H9 (cell line): ENCODE results near the gene PXYLP1. TPM values are rescaled to one million over a fixed set of nuclear protein-coding genes. Genes with fewer than 3 reads are reported as not detected.
"Not testable (repeated sequence)": the region's sequence is repeated elsewhere in the genome, so short reads cannot be mapped to it uniquely, and the experiment has no call there.

Experiments used
- DNase-seq: peaks from one replicate; pipeline ENCODE4 v3.0.0-alpha.2; 2017
- H2AFZ ChIP-seq: one replicate; pipeline ENCODE4 v1.6.1; 2013; ENCODE audit warnings: mild to moderate bottlenecking, low read length, control low read depth, moderate library complexity
- H2AK5ac ChIP-seq: 2 replicates; pipeline ENCODE4 v1.6.1; 2013; ENCODE audit warnings: low read length, control low read depth, mixed read lengths; ENCODE audit not compliant: insufficient read length
- H2BK120ac ChIP-seq: one replicate; pipeline ENCODE4 v1.6.1; 2013; ENCODE audit warnings: low read depth, mild to moderate bottlenecking, low read length, control low read depth, inconsistent platforms; ENCODE audit not compliant: poor library complexity, severe bottlenecking
- H2BK12ac ChIP-seq: 2 replicates; pipeline ENCODE4 v1.6.1; 2013; ENCODE audit warnings: low read length, control low read depth, mixed read lengths, low read depth; ENCODE audit not compliant: insufficient read length
- H2BK15ac ChIP-seq: 2 replicates; pipeline ENCODE4 v1.6.1; 2013; ENCODE audit warnings: low read depth, low read length, control low read depth
- H2BK20ac ChIP-seq: one replicate; pipeline ENCODE4 v1.6.1; 2013; ENCODE audit warnings: low read depth, mild to moderate bottlenecking, low read length, control low read depth, inconsistent platforms; ENCODE audit not compliant: poor library complexity, severe bottlenecking
- H2BK5ac ChIP-seq: 2 replicates; pipeline ENCODE4 v1.6.1; 2013; ENCODE audit warnings: low read length, control low read depth, mixed read lengths; ENCODE audit not compliant: insufficient read length
- H3K14ac ChIP-seq: 2 replicates; pipeline ENCODE4 v1.6.1; 2013; ENCODE audit warnings: low read length, control low read depth; ENCODE audit not compliant: insufficient read depth
- H3K18ac ChIP-seq: 2 replicates; pipeline ENCODE4 v1.6.1; 2013; ENCODE audit warnings: low read depth, mild to moderate bottlenecking, mixed read lengths, low read length, control low read depth; ENCODE audit not compliant: insufficient read length
- H3K23ac ChIP-seq: 2 replicates; pipeline ENCODE4 v1.6.1; 2013; ENCODE audit warnings: low read length, control low read depth, mixed read lengths, low read depth; ENCODE audit not compliant: insufficient read length
- H3K23me2 ChIP-seq: 2 replicates; pipeline ENCODE4 v1.6.1; 2013; ENCODE audit warnings: low read depth, mild to moderate bottlenecking, mixed read lengths, low read length, control low read depth; ENCODE audit not compliant: insufficient read length, poor library complexity, severe bottlenecking
- H3K27ac ChIP-seq: 2 replicates; pipeline ENCODE4 v1.5.1; 2013; ENCODE audit warnings: low read length, control low read depth, mixed read lengths, low read depth; ENCODE audit not compliant: insufficient read length
- H3K27me3 ChIP-seq: 2 replicates; pipeline ENCODE4 v1.6.1; 2013; ENCODE audit warnings: low read length, control low read depth, inconsistent platforms; ENCODE audit not compliant: insufficient read depth
- H3K4ac ChIP-seq: 2 replicates; pipeline ENCODE4 v1.6.1; 2013; ENCODE audit warnings: low read depth, mild to moderate bottlenecking, control low read depth, inconsistent platforms, low read length, moderate library complexity
- H3K4me1 ChIP-seq: 2 replicates; pipeline ENCODE4 v1.6.1; 2013; ENCODE audit warnings: low read length, control low read depth, inconsistent platforms; ENCODE audit not compliant: insufficient read depth
- H3K4me2 ChIP-seq: 2 replicates; pipeline ENCODE4 v1.6.1; 2013; ENCODE audit warnings: low read length, control low read depth, mixed read lengths; ENCODE audit not compliant: insufficient read length, insufficient read depth
- H3K56ac ChIP-seq: 2 replicates; pipeline ENCODE4 v1.6.1; 2013; ENCODE audit warnings: low read depth, mild to moderate bottlenecking, mixed read lengths, low read length, control low read depth; ENCODE audit not compliant: insufficient read length
- H3K79me1 ChIP-seq: 2 replicates; pipeline ENCODE4 v1.6.1; 2013; ENCODE audit warnings: low read depth, mild to moderate bottlenecking, moderate library complexity, low read length, control low read depth, inconsistent platforms; ENCODE audit not compliant: insufficient read depth, poor library complexity, severe bottlenecking
- H3K79me2 ChIP-seq: 2 replicates; pipeline ENCODE4 v1.6.1; 2013; ENCODE audit warnings: low read length, control low read depth, inconsistent platforms; ENCODE audit not compliant: insufficient read depth
- H3K9ac ChIP-seq: 2 replicates; pipeline ENCODE4 v1.6.1; 2013; ENCODE audit warnings: low read length, control low read depth, mixed read lengths; ENCODE audit not compliant: insufficient read length; ENCODE audit errors: extremely low read depth
- H3K9me3 ChIP-seq: one replicate; pipeline ENCODE4 v1.6.1; 2013; ENCODE audit warnings: low read depth, low read length, inconsistent platforms; ENCODE audit not compliant: control insufficient read depth
- H3T11ph ChIP-seq: one replicate; pipeline ENCODE4 v1.6.1; 2013; ENCODE audit warnings: mild to moderate bottlenecking, low read length, control low read depth, inconsistent platforms
- H4K20me1 ChIP-seq: one replicate; pipeline ENCODE4 v1.6.1; 2013; ENCODE audit not compliant: control insufficient read depth, insufficient read length, insufficient read depth
- H4K5ac ChIP-seq: 2 replicates; pipeline ENCODE4 v1.6.1; 2013; ENCODE audit warnings: low read depth, mild to moderate bottlenecking, mixed read lengths, low read length, control low read depth; ENCODE audit not compliant: insufficient read length
- H4K8ac ChIP-seq: replicated peaks from 2 replicates; pipeline ENCODE4 v1.6.1; 2013; ENCODE audit warnings: low read length, control low read depth, mixed read lengths, low read depth; ENCODE audit not compliant: insufficient read length
- H4K91ac ChIP-seq: 2 replicates; pipeline ENCODE4 v1.6.1; 2013; ENCODE audit warnings: low read depth, mild to moderate bottlenecking, moderate library complexity, mixed read lengths, low read length, control low read depth; ENCODE audit not compliant: insufficient read length
- H3K27ac Mint-ChIP-seq, 3 experiments: 2 replicates in 2 of 3; 3 replicates in 1 of 3; pipeline ENCODE4 v1.8.0; 2020 to 2021; ENCODE audit warnings: mixed read lengths in 3 of 3, mild to moderate bottlenecking in 1 of 3, moderate library complexity in 1 of 3
- H3K27me3 Mint-ChIP-seq: 2 replicates; pipeline ENCODE4 v1.8.0; 2021; ENCODE audit warnings: low read depth, mild to moderate bottlenecking, moderate library complexity, mixed read lengths
- H3K36me3 Mint-ChIP-seq, 3 experiments: 2 replicates in 2 of 3; 3 replicates in 1 of 3; pipeline ENCODE4 v1.8.0; 2020 to 2021; ENCODE audit warnings: low read depth in 3 of 3, mixed read lengths in 3 of 3; ENCODE audit not compliant: insufficient read depth in 1 of 3
- H3K4me1 Mint-ChIP-seq, 2 experiments: 2 replicates each; pipeline ENCODE4 v1.8.0; 2020; ENCODE audit warnings: mixed read lengths in 2 of 2
- H3K4me3 Mint-ChIP-seq, 2 experiments: 2 replicates in 1 of 2; 3 replicates in 1 of 2; pipeline ENCODE4 v1.8.0; 2020 to 2021; ENCODE audit warnings: mild to moderate bottlenecking in 2 of 2, mixed read lengths in 2 of 2, moderate library complexity in 1 of 2
- H3K9me3 Mint-ChIP-seq, 2 experiments: 2 replicates in 1 of 2; 3 replicates in 1 of 2; pipeline ENCODE4 v1.8.0; 2020; ENCODE audit warnings: mild to moderate bottlenecking in 2 of 2, mixed read lengths in 2 of 2, moderate library complexity in 1 of 2
- CTCF ChIP-seq: fragments of 200-600 bp; sonication (generic); conservative IDR thresholded peaks from 3 replicates; pipeline ENCODE4 v1.8.0; 2021; ENCODE audit warnings: antibody characterized with exemption, mild to moderate bottlenecking
- WGBS: extraction: QIAGEN DNeasy Blood & Tissue Kit; methylation state at CpG from one replicate; pipeline ENCODE4 v1.1.7; 2013; ENCODE audit warnings: missing lambda C conversion rate, low lambda C conversion rate, mixed read lengths; ENCODE audit not compliant: insufficient read length; ENCODE audit errors: extremely low coverage; 5-methylcytosine and 5-hydroxymethylcytosine counted together
- total RNA-seq: library from RNA; stranded (reverse); gene quantifications from 2 replicates; pipeline ENCODE4 v1.2.1, GENCODE V29; 2021

The PXYLP1 gene
- total RNA-seq, 1 experiment from 2014 or later: 17.9 TPM

GRCh38 chr3:141313093-141313683, 81.6 kb downstream of the PXYLP1 start:
- H3K27me3 Mint-ChIP-seq: peaks cover 5% of the 10 kb centered on the region
- peaks cover 20 to 22% of the 10 kb centered on the region in 2 experiments for H3K4me1 Mint-ChIP-seq
- no peak overlapping the region for H4K91ac ChIP-seq
- no peak for DNase-seq
- no peak for TF ChIP-seq CTCF
- H3T11ph ChIP-seq: no peak overlapping the region
- H3K4me2 ChIP-seq: no peak overlapping the region
- H4K20me1 ChIP-seq: no peaks in the 10 kb centered on the region
- H2BK20ac ChIP-seq: no peak overlapping the region
- H3K9ac ChIP-seq: no peak overlapping the region
- H3K4ac ChIP-seq: no peak overlapping the region
- H3K27me3 ChIP-seq: no peaks in the 10 kb centered on the region
- no peak overlapping the region for H2BK5ac ChIP-seq
- H3K27ac ChIP-seq: no peak overlapping the region
- no peaks in the 10 kb centered on the region for H3K79me1 ChIP-seq
- H3K14ac ChIP-seq: no peak overlapping the region
- no peak overlapping the region for H3K18ac ChIP-seq
- H2AFZ ChIP-seq: no peak overlapping the region
- H3K79me2 ChIP-seq: no peaks in the 10 kb centered on the region
- no peak overlapping the region for H3K4me3 Mint-ChIP-seq
- no peak overlapping the region for H3K56ac ChIP-seq
- no peaks in the 10 kb centered on the region; the same call in 1 of the 2 replicates for H3K4me1 ChIP-seq
- no peak overlapping the region for H4K5ac ChIP-seq
- H3K9me3 Mint-ChIP-seq: peaks cover 5 to 6% of the 10 kb centered on the region in 2 experiments
- H3K36me3 Mint-ChIP-seq: peaks cover under 1 to 5% (median under 1%) of the 10 kb centered on the region in 3 experiments; a peak in 4 of 7 replicates
- H2BK120ac ChIP-seq: no peak overlapping the region
- H2AK5ac ChIP-seq: no peak overlapping the region
- no peak overlapping the region for H3K27ac Mint-ChIP-seq
- H3K9me3 ChIP-seq: no peaks in the 10 kb centered on the region
- H3K23ac ChIP-seq: no peak overlapping the region
- no peak overlapping the region for H2BK12ac ChIP-seq
- no peak overlapping the region for H2BK15ac ChIP-seq
- no CpG with 5 or more reads among the region's 10 CpGs for WGBS
- peaks cover 6% of the 10 kb centered on the region for H3K23me2 ChIP-seq
- no peak overlapping the region for H4K8ac ChIP-seq

- H3K4me1 Mint-ChIP-seq: peaks cover 14 to 19% of the 10 kb centered on the region in 2 experiments
- peaks cover 8 to 15% of the 10 kb centered on the region in 2 experiments for H3K9me3 Mint-ChIP-seq
- WGBS: no CpG with 5 or more reads among the region's 4 CpGs
These were observed 82.8 kb downstream of the PXYLP1 start for GRCh38 chr3:141314415-141314814.

More at GRCh38 chr3:141314415-141314814, 82.8 kb downstream of the PXYLP1 start:
- not testable (repeated sequence) for H4K5ac ChIP-seq, H4K20me1 ChIP-seq, H2AK5ac ChIP-seq, H2BK15ac ChIP-seq, H3K14ac ChIP-seq, H3K36me3 Mint-ChIP-seq, H3K27ac ChIP-seq, H2BK12ac ChIP-seq, H2BK20ac ChIP-seq, H3K27me3 ChIP-seq, H3K23ac ChIP-seq, H3K23me2 ChIP-seq, H3K79me2 ChIP-seq, H3T11ph ChIP-seq, H4K8ac ChIP-seq, H3K4me3 Mint-ChIP-seq, H4K91ac ChIP-seq, H3K4me2 ChIP-seq, H3K79me1 ChIP-seq, H3K27me3 Mint-ChIP-seq, H2BK120ac ChIP-seq, H3K18ac ChIP-seq, H3K4me1 ChIP-seq, H3K56ac ChIP-seq, H3K4ac ChIP-seq, DNase-seq, H3K9ac ChIP-seq, H2AFZ ChIP-seq, H2BK5ac ChIP-seq, H3K9me3 ChIP-seq, H3K27ac Mint-ChIP-seq
